HFFc6 (cell line): ENCODE data around the gene MCM9. TPM values are rescaled to one million over a fixed set of nuclear protein-coding genes. Genes with fewer than 3 reads are reported as not detected.

Source experiments
- DNase-seq: peaks from one replicate; pipeline ENCODE4 v3.0.0-alpha.2; 2018
- H3K27ac Mint-ChIP-seq: 2 replicates; pipeline ENCODE4 v1.8.0; 2020; ENCODE audit warnings: mild to moderate bottlenecking, mixed read lengths
- H3K27me3 Mint-ChIP-seq: 2 replicates; pipeline ENCODE4 v1.8.0; 2021; ENCODE audit warnings: mild to moderate bottlenecking, moderate library complexity, mixed read lengths; ENCODE audit not compliant: insufficient read depth
- H3K36me3 Mint-ChIP-seq: 2 replicates; pipeline ENCODE4 v1.8.0; 2021; ENCODE audit warnings: low read depth, mixed read lengths
- H3K4me1 Mint-ChIP-seq: 2 replicates; pipeline ENCODE4 v1.8.0; 2020; ENCODE audit warnings: low read depth, mixed read lengths
- H3K4me3 Mint-ChIP-seq: 2 replicates; pipeline ENCODE4 v1.8.0; 2020; ENCODE audit warnings: mild to moderate bottlenecking, moderate library complexity, mixed read lengths
- H3K9me3 Mint-ChIP-seq: 2 replicates; pipeline ENCODE4 v1.8.0; 2020; ENCODE audit warnings: mild to moderate bottlenecking, mixed read lengths
- CTCF ChIP-seq: fragments of 200-600 bp; sonication (generic); IDR thresholded peaks from 2 replicates; pipeline ENCODE4 v1.5.0; 2021; ENCODE audit warnings: antibody characterized with exemption, mild to moderate bottlenecking
- total RNA-seq, 6 experiments: library from RNA; stranded (reverse); fragmentation: NEBNext Ultra II Directional; extraction: Animal tissue kit (Norgen Biotek cat#: 25700); gene quantifications; 2 replicates in 1 of 6; 3 replicates in 5 of 6; pipeline ENCODE4 v1.2.3, GENCODE V29; 2021

Gene MCM9
- total RNA-seq, 6 experiments from 2014 or later: 4.6 to 5.7 (median 5.0) TPM

DNA sequence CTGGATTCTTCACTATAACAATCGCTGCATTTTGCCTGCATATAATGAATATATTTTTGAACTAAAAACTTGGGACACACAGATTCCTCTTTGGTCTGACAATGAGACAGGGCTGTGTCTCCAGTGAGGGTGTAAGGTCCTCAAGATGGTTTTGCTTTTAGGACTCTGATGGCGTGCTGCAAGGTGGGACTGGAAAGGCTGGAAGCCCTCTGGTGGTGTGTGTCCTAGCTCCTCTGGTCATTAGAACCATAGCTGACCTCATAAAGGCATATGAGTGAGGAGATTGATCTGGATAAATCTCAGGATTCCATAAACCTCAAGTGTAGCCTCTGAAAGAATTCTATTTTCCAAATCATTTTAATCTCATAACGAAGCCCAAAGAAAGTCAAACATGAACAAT lies 149.4 kb downstream of the MCM9 start:
- H3K27me3 Mint-ChIP-seq: peaks cover 8% of the 10 kb centered on the region
- no peaks in the 10 kb centered on the region for H3K9me3 Mint-ChIP-seq

DNA sequence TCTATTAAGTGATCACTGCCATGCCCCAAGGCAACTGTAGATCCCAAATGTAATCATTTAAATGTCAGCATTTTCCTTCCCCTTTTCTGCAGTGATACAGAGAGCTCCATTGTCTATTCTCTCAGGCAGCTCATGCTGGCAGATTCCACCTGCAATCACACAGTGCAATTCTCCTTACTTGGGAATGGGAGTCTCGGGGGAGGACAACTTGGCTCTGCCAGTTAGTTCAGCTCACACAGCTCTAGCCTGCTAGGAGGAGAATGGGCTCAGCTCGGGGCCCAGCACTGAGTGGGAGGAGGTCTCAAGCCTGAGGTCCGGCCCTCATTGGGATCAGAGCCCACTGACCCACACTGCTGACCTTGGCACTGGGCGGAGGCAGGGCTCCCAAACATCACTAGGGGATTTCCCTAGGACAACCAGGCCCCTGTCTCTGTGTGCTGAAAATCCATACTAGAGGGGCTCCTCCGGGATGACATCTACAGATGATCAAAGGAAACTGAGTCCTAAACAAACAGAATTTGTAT lies 150.3 kb downstream of the MCM9 start:
- Mint-ChIP-seq H3K27ac (no peak overlapping the region), H3K27me3 (peaks cover 8% of the 10 kb centered on the region), H3K4me3 (no peak overlapping the region), H3K36me3 (no peaks in the 10 kb centered on the region), H3K9me3 (no peaks in the 10 kb centered on the region), H3K4me1 (peaks cover 14% of the 10 kb centered on the region)
- DNase-seq: no peak
- no peak for TF ChIP-seq CTCF

More for the DNA sequence above, 149.4 kb downstream of the MCM9 start:
- no peak for DNase-seq
- Mint-ChIP-seq H3K4me1 (peaks cover 14% of the 10 kb centered on the region), H3K36me3 (no peaks in the 10 kb centered on the region), H3K4me3 (no peak overlapping the region), H3K27ac (no peak overlapping the region)
- TF ChIP-seq CTCF: no peak

GRCh38 chr6:118783931-118784550 lies 150.9 kb downstream of the MCM9 start:
- Mint-ChIP-seq H3K4me3 (no peak overlapping the region), H3K4me1 (peaks cover 14% of the 10 kb centered on the region), H3K27me3 (peaks cover 8% of the 10 kb centered on the region), H3K27ac (no peak overlapping the region), H3K9me3 (no peaks in the 10 kb centered on the region), H3K36me3 (no peaks in the 10 kb centered on the region)
- DNase-seq: no peak
- TF ChIP-seq CTCF: no peak

DNA sequence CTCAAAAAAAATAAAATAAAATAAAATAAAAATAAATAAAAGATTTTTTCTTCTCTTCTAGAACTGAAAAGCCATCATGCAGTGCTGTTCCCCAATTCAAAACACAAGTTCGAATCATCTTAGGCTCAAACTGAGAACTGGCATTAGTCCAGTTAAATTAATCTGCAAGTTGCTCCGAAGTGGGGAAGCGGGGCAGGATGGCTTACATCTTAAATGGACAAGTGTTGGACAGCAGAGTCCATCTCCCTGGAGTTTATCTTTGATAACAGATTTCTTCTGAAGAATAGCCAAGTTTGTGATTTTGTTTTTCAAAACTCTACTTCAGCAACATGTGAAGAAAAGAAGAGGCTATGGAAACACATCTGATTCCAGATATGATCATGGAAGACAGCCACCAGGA lies 152.3 kb downstream of the MCM9 start:
- TF ChIP-seq CTCF: no peak
- Mint-ChIP-seq H3K36me3 (no peaks in the 10 kb centered on the region), H3K27ac (no peak overlapping the region), H3K4me1 (peaks cover 14% of the 10 kb centered on the region), H3K9me3 (no peaks in the 10 kb centered on the region), H3K4me3 (no peak overlapping the region), H3K27me3 (peaks cover 5% of the 10 kb centered on the region)
- DNase-seq: no peak

DNA sequence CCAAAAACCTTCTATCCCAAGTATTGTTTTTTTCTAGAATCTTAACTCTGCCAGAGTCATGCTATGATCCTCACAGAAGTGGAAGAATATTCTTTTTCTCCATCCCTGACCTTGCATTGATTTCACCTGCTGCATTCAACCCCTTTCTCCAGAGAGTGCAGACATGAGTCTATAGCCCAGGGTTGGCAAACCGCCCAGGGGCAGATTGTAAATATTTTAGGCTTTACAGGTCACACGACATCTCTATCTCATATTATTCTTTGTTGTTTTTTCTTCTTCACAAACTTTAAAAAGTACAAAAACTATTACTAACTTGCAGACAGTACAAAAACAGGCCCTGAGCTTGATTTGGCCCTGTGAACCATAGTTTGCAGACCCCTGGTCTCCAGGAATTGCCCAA lies 153.1 kb downstream of the MCM9 start:
- no peaks in the 10 kb centered on the region for H3K9me3 Mint-ChIP-seq
- peaks cover 7% of the 10 kb centered on the region for H3K27me3 Mint-ChIP-seq
- peaks cover 14% of the 10 kb centered on the region for H3K4me1 Mint-ChIP-seq
- no peak for TF ChIP-seq CTCF
- no peaks in the 10 kb centered on the region for H3K36me3 Mint-ChIP-seq
- H3K27ac Mint-ChIP-seq: no peak overlapping the region
- DNase-seq: no peak
- no peak overlapping the region for H3K4me3 Mint-ChIP-seq
